Endothelial cell (in vitro differentiated cells): Measurements from ENCODE around the gene TRIM61. TPM values are rescaled to one million over a fixed set of nuclear protein-coding genes. Genes with fewer than 3 reads are reported as not detected.

Experiments used
- DNase-seq: peaks from one replicate; pipeline ENCODE4 v3.0.0; 2021; ENCODE audit warnings: low spot score
- H3K27ac Mint-ChIP-seq: one replicate; pipeline ENCODE4 v1.8.0; 2021; ENCODE audit warnings: mixed read lengths, inconsistent platforms; ENCODE audit not compliant: unreplicated experiment
- H3K27me3 Mint-ChIP-seq: one replicate; pipeline ENCODE4 v1.8.0; 2021; ENCODE audit warnings: mild to moderate bottlenecking, moderate library complexity, mixed read lengths, inconsistent platforms; ENCODE audit not compliant: unreplicated experiment
- H3K36me3 Mint-ChIP-seq: one replicate; pipeline ENCODE4 v1.8.0; 2021; ENCODE audit warnings: mild to moderate bottlenecking, low read depth, mixed read lengths, inconsistent platforms; ENCODE audit not compliant: unreplicated experiment
- H3K4me1 Mint-ChIP-seq: one replicate; pipeline ENCODE4 v1.8.0; 2021; ENCODE audit warnings: mild to moderate bottlenecking, mixed read lengths, inconsistent platforms; ENCODE audit not compliant: unreplicated experiment
- H3K4me3 Mint-ChIP-seq: one replicate; pipeline ENCODE4 v1.8.0; 2021; ENCODE audit warnings: mild to moderate bottlenecking, mixed read lengths, inconsistent platforms; ENCODE audit not compliant: unreplicated experiment
- H3K9me3 Mint-ChIP-seq: one replicate; pipeline ENCODE4 v1.8.0; 2021; ENCODE audit warnings: mixed read lengths, inconsistent platforms; ENCODE audit not compliant: unreplicated experiment
- CTCF ChIP-seq: fragments of 200-600 bp; sonication (generic); IDR thresholded peaks from one replicate; pipeline ENCODE4 v1.5.0; 2021; ENCODE audit warnings: antibody characterized with exemption; ENCODE audit not compliant: unreplicated experiment
- total RNA-seq: library from RNA; stranded (reverse); fragmentation: NEBNext Ultra II Directional; extraction: Animal tissue kit (Norgen Biotek cat#: 25700); gene quantifications from one replicate; pipeline ENCODE4 v1.2.1, GENCODE V29; 2021; ENCODE audit not compliant: unreplicated experiment

The TRIM61 gene
- total RNA-seq, 1 donor from 2014 or later: 1.8 TPM

GRCh38 chr4:164924670-164925238 lies 52.7 kb downstream of the TRIM61 start:
- Mint-ChIP-seq H3K4me3 (no peak overlapping the region), H3K27ac (no peak overlapping the region), H3K9me3 (no peaks in the 10 kb centered on the region), H3K27me3 (peaks cover 2% of the 10 kb centered on the region), H3K36me3 (no peaks in the 10 kb centered on the region), H3K4me1 (no peaks in the 10 kb centered on the region)
- no peak for TF ChIP-seq CTCF
- DNase-seq: no peak

GRCh38 chr4:164918956-164919355 lies 58.5 kb downstream of the TRIM61 start:
- DNase-seq: no peak
- H3K4me1 Mint-ChIP-seq: no peaks in the 10 kb centered on the region
- no peaks in the 10 kb centered on the region for H3K9me3 Mint-ChIP-seq
- no peak for TF ChIP-seq CTCF
- no peak overlapping the region for H3K4me3 Mint-ChIP-seq
- H3K36me3 Mint-ChIP-seq: no peaks in the 10 kb centered on the region
- H3K27me3 Mint-ChIP-seq: peaks cover 2% of the 10 kb centered on the region
- no peak overlapping the region for H3K27ac Mint-ChIP-seq

Other genes with a start within 250 kb of the TRIM61 start
- not detected for gene SMIM31, start 223.5 kb downstream of the TRIM61 start, total RNA-seq
- 0.85 TPM for gene APELA, start 100.5 kb downstream of the TRIM61 start, total RNA-seq
- gene TRIM60, start 54.3 kb upstream of the TRIM61 start, total RNA-seq: not detected
- not detected for gene TRIM75, start 76.2 kb upstream of the TRIM61 start, total RNA-seq
- 11.6 TPM for gene TMEM192, start 135.2 kb upstream of the TRIM61 start, total RNA-seq
- 10.6 TPM for gene KLHL2, start 229.9 kb upstream of the TRIM61 start, total RNA-seq